GM21576 (cell line): ENCODE measurements around the gene ADCY2.

ENCODE experiments used
- ATAC-seq: cut with Tn5 transposase; IDR thresholded peaks from one replicate; pipeline ENCODE4 v1.9.1; 2021; ENCODE audit warnings: mild to moderate bottlenecking, moderate library complexity; ENCODE audit not compliant: unreplicated experiment

The ADCY2 gene

GRCh38 chr5:7395947-7396712 is at the start of gene ADCY2:
ADCY2 (plus strand) TSS chr5:7396138; CDS start chr5:7396297, 159 bp downstream.
- ATAC-seq: no peak

GRCh38 chr5:7347377-7347776 is 48.6 kb upstream of the ADCY2 start:
- no peak for ATAC-seq

- ATAC-seq: no peak
These were observed 47.6 kb upstream of the ADCY2 start for GRCh38 chr5:7348168-7348854.

DNA sequence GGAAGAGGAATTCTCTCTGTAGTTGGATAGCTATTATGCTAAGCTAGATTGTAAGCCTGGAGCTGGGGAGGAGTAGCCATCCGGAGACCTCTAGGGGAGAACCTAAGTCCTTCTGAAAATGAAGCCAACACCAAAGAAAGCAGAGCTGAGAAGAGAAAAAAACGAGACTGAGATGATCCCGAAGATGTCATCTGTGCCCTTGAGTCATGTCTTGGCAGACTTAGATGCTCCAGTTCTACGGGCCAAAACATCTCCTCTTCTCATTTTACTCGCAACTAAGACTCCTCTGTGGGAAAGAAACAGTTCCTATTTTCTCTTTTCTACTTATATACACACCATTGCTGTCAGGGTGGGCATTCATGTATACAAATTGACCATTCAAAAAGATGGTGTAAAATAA is 34.3 kb upstream of the ADCY2 start:
- no peak for ATAC-seq

DNA sequence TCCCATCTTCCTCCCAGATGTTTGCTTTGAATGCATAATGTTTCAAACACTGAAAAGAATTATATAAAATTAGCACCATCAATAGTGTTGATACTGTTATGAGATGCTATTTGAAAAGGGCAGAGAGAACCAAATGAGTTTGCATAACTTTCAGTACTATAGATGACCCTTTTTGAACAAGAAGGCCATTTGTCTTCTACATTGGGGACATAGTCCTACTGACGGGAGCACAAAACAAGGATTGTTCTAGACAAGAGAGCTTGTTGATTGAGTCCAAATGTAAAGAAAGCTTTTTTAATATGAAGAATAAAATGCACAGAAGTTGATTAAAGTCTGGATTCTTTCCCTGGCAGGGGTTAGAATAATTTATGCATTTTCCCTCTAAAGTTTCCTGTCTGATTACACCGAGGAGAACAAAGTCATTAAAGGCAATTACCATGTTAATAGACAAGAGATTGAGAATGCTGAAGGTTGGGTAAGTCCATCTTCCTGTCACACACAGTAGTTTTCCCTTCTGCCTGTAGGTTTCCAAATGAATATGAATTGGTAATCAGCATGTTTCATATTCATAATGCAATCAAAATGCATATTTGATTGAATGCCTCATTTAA is 32.8 kb upstream of the ADCY2 start:
- ATAC-seq: no peak

- no peak for ATAC-seq
These were observed 31.6 kb upstream of the ADCY2 start for GRCh38 chr5:7364226-7364875.

- no peak for ATAC-seq
These were observed 28.2 kb upstream of the ADCY2 start for GRCh38 chr5:7367780-7368179.

DNA sequence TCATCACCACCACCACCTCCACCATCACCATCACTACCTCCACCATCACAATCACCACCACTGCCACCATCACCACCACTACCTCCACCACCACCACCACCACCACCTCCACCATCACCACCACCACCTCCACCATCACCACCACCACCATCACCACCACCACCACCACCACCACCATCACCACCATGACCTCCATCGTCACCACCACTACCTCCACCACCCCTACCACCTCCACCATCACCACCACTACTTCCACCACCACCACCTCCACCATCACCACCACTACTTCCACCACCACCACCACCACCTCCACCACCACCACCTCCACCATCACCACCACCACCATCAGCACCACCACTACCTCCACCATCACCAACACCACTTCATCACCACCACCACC is 23.5 kb upstream of the ADCY2 start:
- no peak for ATAC-seq

DNA sequence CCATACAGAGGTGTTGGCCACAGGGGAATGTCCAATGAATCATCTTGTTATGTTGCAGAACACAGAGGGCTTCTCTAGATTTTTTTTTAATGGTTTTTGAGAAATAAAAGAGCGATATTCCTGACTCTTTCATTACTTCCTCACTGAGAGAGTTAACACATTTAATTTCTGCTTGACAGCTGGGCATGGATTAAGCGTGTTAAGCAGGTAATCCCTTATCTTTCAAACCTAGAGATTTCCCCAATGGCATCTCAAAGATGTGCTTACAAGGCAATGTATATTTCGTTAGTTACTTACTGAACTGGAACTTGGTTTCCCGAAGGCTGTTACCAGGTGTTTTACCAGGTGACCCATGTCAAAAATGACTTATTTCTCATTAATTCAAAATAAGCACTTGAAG is 21.8 kb upstream of the ADCY2 start:
- no peak for ATAC-seq

DNA sequence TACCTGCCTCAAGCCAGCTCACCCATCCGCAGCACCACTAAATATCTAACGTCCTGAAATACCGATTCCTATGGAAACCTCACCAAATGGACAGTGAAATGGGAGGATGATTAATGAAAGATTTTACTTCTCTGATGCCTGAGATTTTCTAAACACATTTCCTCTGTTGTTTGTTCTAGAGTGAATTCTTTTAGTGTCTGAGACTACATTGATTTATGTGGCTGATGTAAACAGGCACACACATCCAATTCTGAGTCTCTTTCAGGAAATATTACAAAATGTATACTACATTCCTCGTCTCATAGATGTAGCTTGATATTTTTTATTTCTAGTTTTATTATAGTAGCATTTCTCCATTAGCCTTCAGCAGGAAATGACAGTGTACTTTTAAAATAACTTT is 20.5 kb upstream of the ADCY2 start:
- no peak for ATAC-seq

DNA sequence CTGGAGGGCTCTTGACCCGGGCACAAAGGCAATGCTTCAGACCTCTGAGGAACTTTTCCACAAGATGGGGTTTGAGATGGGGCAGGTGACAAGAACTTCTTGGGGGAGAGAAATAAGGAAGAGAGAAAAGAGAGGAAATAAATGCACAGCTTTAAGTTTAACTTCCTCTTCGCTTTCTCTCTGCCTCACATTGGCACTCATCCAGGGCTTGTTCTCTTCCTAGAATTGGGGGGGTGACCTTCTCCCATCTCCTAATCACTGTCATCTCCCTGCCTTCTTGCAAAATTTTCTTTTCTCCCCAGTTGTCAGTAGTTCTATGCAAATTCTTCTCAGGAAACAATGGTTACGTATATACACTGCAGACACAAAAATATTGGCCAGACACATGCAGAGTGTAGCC is 19.1 kb upstream of the ADCY2 start:
- no peak for ATAC-seq

DNA sequence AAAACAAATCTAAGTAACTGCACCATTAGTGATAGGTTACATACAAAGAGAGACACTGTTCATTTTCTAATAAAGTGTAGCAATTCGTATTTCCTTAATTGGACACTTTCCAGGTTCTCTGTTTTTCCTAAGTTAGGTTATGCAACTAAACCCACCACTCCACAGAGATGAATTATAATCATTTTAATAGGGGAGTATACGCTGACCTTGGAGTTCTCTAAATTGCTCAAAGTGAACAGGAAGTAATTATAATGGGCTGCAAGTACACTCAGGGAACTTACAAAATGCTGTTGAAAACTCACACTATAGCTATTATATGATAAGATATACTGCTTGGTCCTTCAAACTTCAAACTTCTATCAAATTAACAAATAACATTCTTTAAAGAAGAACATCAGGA is 18.2 kb upstream of the ADCY2 start:
- ATAC-seq: no peak

DNA sequence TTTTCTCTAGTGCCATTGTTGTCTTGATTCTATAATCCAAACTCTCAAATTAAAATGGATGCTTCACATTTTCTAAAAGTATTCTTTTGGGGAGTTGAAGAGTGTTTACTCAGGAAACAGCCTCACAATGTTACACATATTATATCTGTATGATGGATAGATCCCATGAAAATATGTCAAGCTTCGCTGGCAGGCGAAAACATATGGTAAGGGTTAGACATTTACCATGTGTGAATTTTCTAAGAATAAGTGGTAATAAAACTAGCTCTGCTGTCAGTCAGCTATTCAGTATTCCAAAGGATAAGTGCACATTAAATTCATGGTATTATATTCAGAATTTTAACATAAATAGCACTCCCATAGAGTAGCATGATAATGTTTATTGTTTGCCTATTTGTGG is 13.3 kb upstream of the ADCY2 start:
- no peak for ATAC-seq

- ATAC-seq: no peak
These were observed 10.3 kb upstream of the ADCY2 start for GRCh38 chr5:7385681-7386080.

DNA sequence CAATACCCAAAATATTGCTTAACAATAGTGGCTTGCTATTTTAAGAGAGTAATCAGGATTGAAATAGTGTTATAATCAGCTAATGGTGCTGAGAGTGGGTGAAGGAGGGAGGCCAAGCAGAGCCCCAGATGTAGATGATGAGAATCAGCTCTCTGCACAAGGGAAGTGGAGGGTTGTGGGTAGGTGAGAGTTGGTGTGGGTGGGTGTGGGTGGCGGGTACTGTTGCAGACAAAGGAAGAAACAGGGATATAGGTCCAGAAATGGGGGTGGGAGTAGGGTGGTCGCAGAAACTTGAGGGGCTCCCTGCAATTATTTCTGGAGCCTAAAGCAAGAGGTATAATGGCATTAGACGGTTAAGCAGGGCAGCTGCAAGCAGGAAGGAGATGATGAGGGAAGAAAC is 7.4 kb upstream of the ADCY2 start:
- no peak for ATAC-seq

GRCh38 chr5:7391215-7391614 is 4.7 kb upstream of the ADCY2 start:
- no peak for ATAC-seq

DNA sequence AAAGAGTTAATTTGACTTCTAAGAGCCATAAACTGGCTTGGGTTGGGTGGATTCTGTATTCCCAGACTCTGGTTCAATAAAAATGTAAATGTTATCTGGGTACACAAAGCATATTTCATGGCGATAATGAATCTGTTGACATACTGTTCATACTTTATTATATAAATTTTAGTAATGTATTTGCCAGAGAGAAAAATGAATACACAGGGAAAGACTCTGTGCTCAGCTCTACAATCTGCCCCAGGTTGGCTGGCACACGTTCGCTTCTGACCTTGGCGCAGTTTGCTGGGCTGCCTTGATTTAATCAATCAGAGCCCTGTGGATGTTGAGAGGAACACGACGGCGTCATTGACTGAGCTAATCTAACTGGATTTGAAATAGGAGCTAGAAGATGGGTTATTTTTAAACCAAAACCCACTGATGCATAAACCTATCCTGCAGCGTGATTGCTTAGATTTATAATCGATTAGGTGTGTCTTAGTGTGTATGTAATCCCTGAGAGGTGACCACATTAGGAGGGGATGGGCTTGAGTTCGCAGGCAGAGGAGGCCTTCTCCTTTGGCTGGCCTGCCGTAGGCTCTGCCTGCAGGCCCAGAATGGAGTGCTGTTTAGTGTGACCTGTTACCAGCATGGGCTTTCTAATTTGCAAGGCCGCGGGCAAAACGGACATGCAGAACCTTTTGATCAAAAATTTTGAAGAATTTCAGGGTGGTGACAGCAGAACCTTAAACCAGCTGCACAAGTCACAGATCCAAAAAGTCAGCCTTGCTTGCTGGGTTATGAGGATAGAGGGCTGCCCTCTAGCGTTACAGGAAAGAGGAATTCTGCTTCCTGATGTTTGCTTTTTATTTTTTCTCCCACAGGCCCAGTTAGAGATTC is 3.9 kb upstream of the ADCY2 start:
- ATAC-seq: no peak

DNA sequence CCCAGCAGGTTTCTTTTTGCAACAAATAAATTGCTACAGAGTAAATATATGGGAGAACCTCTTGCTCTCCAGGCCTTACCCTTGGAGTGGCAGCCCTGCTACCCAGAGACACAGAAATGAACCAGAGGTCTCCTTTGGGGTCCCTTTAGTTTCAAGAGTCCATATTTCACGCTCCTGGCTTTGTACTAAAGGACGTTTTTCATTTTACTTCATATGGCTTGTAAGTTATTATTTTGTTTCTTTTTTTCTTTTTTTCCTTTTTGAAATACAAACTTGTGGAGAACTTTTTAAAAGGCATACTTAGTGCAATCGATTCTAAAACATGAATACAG is 3.3 kb upstream of the ADCY2 start:
- no peak for ATAC-seq

- no peak for ATAC-seq
These were observed 1.8 kb upstream of the ADCY2 start for GRCh38 chr5:7393921-7394799.

DNA sequence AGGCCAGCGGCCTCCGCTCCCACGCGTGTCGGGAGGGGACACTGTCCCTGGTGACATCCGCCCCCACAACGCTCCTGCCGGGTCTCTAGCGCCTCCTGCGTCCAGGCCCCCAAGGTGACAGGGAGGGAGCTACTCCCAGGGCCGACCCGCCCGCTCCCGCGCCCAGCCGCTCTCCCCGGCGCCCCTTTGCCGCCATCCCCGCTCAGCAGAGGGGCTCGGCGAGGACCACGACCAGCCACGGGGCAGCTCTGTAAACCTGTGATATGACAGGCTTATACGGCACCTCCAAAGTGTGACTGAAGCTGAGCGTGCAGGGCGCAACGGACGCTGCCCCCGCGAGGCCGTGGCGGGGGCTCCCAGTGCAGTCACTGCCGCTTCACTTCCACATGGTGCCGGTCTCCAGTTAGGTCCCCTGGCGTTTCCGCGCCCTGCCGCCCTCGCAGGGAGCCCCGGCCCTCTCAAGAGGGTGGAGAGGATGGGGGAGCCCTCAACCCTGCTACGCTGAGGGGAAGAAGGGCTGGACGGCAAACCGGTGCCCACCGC is 978 bp upstream of the ADCY2 start:
- ATAC-seq: no peak
